Loucy (cell line): Measurements from ENCODE around the gene TPM4.

Experiments used
- H2AFZ ChIP-seq: fragments of 200-600 bp; sonication (generic); 2 replicates; pipeline ENCODE4 v1.6.0; 2016; ENCODE audit warnings: antibody characterized with exemption, mild to moderate bottlenecking, low read length, moderate library complexity
- H3F3A ChIP-seq: fragments of 200-600 bp; 2 replicates; pipeline ENCODE4 v1.6.0; 2016; ENCODE audit warnings: antibody characterized with exemption, low read depth, mild to moderate bottlenecking
- H3K27me3 ChIP-seq: fragments of 200-600 bp; sonication (generic); 2 replicates; pipeline ENCODE4 v1.6.1; 2014; ENCODE audit warnings: low read length, mild to moderate bottlenecking; ENCODE audit not compliant: insufficient read depth, poor library complexity, severe bottlenecking
- H3K36me3 ChIP-seq: fragments of 200-600 bp; sonication (generic); 2 replicates; pipeline ENCODE4 v1.6.1; 2016; ENCODE audit warnings: low read length; ENCODE audit not compliant: insufficient read depth
- H3K4me1 ChIP-seq: fragments of 200-600 bp; sonication (generic); 2 replicates; pipeline ENCODE4 v1.5.1; 2014; ENCODE audit warnings: low read length, mild to moderate bottlenecking; ENCODE audit not compliant: insufficient read depth, poor library complexity, severe bottlenecking
- H3K4me2 ChIP-seq: fragments of 200-600 bp; sonication (generic); 2 replicates; pipeline ENCODE4 v1.6.0; 2014; ENCODE audit warnings: antibody characterized with exemption, low read length, low read depth, mild to moderate bottlenecking; ENCODE audit not compliant: poor library complexity, severe bottlenecking
- H3K4me3 ChIP-seq: fragments of 200-600 bp; sonication (generic); 2 replicates; pipeline ENCODE4 v1.5.1; 2014; ENCODE audit warnings: low read length, mild to moderate bottlenecking, mixed read lengths; ENCODE audit not compliant: poor library complexity, severe bottlenecking
- H3K79me2 ChIP-seq: fragments of 200-600 bp; sonication (generic); 2 replicates; pipeline ENCODE4 v1.6.1; 2014; ENCODE audit warnings: low read length; ENCODE audit not compliant: insufficient read depth
- H3K9ac ChIP-seq: fragments of 200-600 bp; sonication (generic); 2 replicates; pipeline ENCODE4 v1.6.0; 2014; ENCODE audit warnings: mild to moderate bottlenecking, low read depth, low read length, moderate library complexity; ENCODE audit not compliant: poor library complexity, severe bottlenecking
- H3K9me2 ChIP-seq: fragments of 200-600 bp; sonication (generic); replicated peaks from 2 replicates; pipeline ENCODE4 v1.6.1; 2016; ENCODE audit warnings: low read depth, low read length, mixed read lengths
- H3K9me3 ChIP-seq: fragments of 200-600 bp; sonication (generic); 2 replicates; pipeline ENCODE4 v1.6.1; 2014; ENCODE audit warnings: mild to moderate bottlenecking, antibody characterized with exemption, low read length, low read depth; ENCODE audit not compliant: insufficient read depth
- H4K20me1 ChIP-seq: fragments of 200-600 bp; sonication (generic); 2 replicates; pipeline ENCODE4 v1.6.0; 2014; ENCODE audit warnings: antibody characterized with exemption, low read length, mild to moderate bottlenecking; ENCODE audit not compliant: insufficient read depth, poor library complexity, severe bottlenecking
- CTCF ChIP-seq: fragments of 200-600 bp; sonication (generic); conservative IDR thresholded peaks from 2 replicates; pipeline ENCODE4 v1.5.1; 2014; ENCODE audit warnings: mild to moderate bottlenecking, antibody characterized with exemption, low read length
- EZH2phosphoT487 ChIP-seq: fragments of 200-600 bp; IDR thresholded peaks from 2 replicates; pipeline ENCODE4 v1.6.1; 2018; ENCODE audit warnings: antibody characterized with exemption, mild to moderate bottlenecking, moderate library complexity, borderline replicate concordance

TPM4 gene

GRCh38 chr19:16125737-16126495, 49.6 kb downstream of the TPM4 start:
- Histone ChIP-seq H3K9me2 (no peaks in the 10 kb centered on the region), H3K79me2 (peaks cover 36% of the 10 kb centered on the region; the same call in 1 of the 2 replicates), H3K4me1 (no peaks in the 10 kb centered on the region), H4K20me1 (no peaks in the 10 kb centered on the region), H3K36me3 (peaks cover 95% of the 10 kb centered on the region; the same call in 1 of the 2 replicates), H3K27me3 (no peaks in the 10 kb centered on the region), H3F3A (no peaks in the 10 kb centered on the region), H3K4me2 (no peak overlapping the region), H2AFZ (no peak overlapping the region), H3K9ac (no peak overlapping the region), H3K4me3 (no peak overlapping the region), H3K9me3 (no peaks in the 10 kb centered on the region)
- TF ChIP-seq EZH2phosphoT487: no peak
- no peak for TF ChIP-seq CTCF

- no peaks in the 10 kb centered on the region for H3K27me3 ChIP-seq
- TF ChIP-seq EZH2phosphoT487: no peak
- TF ChIP-seq CTCF: no peak
- H3F3A ChIP-seq: no peaks in the 10 kb centered on the region
- peaks cover 95% of the 10 kb centered on the region; the same call in 1 of the 2 replicates for H3K36me3 ChIP-seq
- H3K9ac ChIP-seq: no peak overlapping the region
- peaks cover 36% of the 10 kb centered on the region; the same call in 1 of the 2 replicates for H3K79me2 ChIP-seq
- H3K9me3 ChIP-seq: no peaks in the 10 kb centered on the region
- no peaks in the 10 kb centered on the region for H4K20me1 ChIP-seq
- no peak overlapping the region for H3K4me3 ChIP-seq
- H3K4me2 ChIP-seq: no peak overlapping the region
- H3K4me1 ChIP-seq: no peaks in the 10 kb centered on the region
- H3K9me2 ChIP-seq: no peaks in the 10 kb centered on the region
- H2AFZ ChIP-seq: no peak overlapping the region
Measured at GRCh38 chr19:16127080-16127479, 50.8 kb downstream of the TPM4 start.

- Histone ChIP-seq H4K20me1 (no peaks in the 10 kb centered on the region), H3K79me2 (peaks cover 28% of the 10 kb centered on the region; the same call in 1 of the 2 replicates), H3K4me3 (no peak overlapping the region), H3F3A (no peaks in the 10 kb centered on the region), H3K4me2 (no peak overlapping the region), H3K9me2 (no peaks in the 10 kb centered on the region), H3K9ac (no peak overlapping the region), H3K36me3 (peaks cover 95% of the 10 kb centered on the region; the same call in 1 of the 2 replicates), H3K9me3 (no peaks in the 10 kb centered on the region), H3K4me1 (no peaks in the 10 kb centered on the region), H3K27me3 (no peaks in the 10 kb centered on the region), H2AFZ (no peak overlapping the region)
- TF ChIP-seq EZH2phosphoT487 (no peak), CTCF (no peak)
Measured at GRCh38 chr19:16127776-16128371, 51.6 kb downstream of the TPM4 start.
